NCI-H187 (cell line): ENCODE data around the gene P2RY12.

Experiments
- DNase-seq, 2 experiments: peaks; one replicate each; lab custom pipeline; 2025; lab: John Stamatoyannopoulos, UW

P2RY12 gene

GRCh38 chr3:151384741-151385174 lies at the start of gene P2RY12:
TSS of gene P2RY12 (minus strand) at chr3:151384753. CDS start at chr3:151338845, 45,908 bp downstream.
- no peak for DNase-seq

GRCh38 chr3:151432616-151433372 lies 48.2 kb upstream of the P2RY12 start:
- DNase-seq: no peak

DNA sequence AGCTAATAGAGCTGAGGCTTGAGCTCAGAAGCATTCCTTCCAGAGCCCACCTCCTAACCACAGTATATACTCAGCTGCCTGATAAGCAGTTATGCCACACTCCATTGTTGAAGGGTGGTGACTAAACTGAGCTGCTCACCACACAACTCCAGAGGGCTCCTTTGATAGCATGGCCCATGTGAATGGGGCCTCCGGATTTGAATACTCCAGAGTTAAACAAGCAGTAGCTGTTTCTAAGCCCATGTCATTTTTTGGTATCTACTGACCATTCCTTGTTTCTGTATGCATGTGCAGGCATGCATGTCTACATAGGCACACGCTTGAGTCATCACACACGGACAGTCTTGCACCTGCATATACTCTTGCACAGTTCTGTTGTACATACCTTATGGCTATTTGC lies 47.4 kb upstream of the P2RY12 start:
- no peak for DNase-seq

- no peak for DNase-seq
These were observed 46.4 kb upstream of the P2RY12 start for GRCh38 chr3:151430821-151431484.

DNA sequence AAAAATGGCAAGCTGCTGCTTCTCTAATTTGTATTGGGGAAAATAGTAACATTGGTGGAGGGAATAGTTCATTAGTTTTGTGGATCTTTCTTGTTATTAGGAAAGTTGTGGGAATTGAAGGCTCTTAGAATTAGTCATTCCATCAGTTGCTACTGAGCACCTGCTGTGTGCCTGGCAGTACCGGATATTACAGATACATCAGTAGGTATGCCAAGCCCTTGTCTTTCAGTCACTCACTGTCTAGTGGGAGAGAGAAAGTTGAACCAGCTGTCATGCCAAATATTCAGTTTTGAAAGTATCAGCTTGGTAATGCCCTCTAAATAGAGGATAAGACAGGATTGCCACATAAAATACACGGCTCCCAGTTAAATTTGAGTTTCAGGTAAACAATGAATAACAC lies 43.8 kb upstream of the P2RY12 start:
- DNase-seq: no peak

DNA sequence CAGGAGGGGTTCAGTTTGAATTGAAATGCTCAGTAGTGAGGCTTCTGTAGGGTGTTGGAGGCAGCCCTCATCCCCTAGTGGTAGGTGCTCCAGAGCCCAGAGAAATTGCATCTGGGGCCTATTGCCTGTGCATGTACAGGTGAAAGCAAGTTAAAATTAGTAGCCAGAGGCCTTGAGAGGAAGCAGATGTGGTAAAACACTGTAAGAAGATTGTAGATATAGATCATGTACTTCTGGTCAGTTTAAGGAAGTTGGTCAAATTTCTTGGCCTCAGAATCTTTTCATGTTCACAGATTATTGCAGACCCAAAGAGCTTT lies 41.7 kb upstream of the P2RY12 start:
- DNase-seq: no peak

- no peak for DNase-seq
These were observed 41.2 kb upstream of the P2RY12 start for GRCh38 chr3:151425627-151426340.

GRCh38 chr3:151423091-151423490 lies 38.5 kb upstream of the P2RY12 start:
- no peak for DNase-seq

GRCh38 chr3:151421938-151422337 lies 37.4 kb upstream of the P2RY12 start:
- no peak for DNase-seq

DNA sequence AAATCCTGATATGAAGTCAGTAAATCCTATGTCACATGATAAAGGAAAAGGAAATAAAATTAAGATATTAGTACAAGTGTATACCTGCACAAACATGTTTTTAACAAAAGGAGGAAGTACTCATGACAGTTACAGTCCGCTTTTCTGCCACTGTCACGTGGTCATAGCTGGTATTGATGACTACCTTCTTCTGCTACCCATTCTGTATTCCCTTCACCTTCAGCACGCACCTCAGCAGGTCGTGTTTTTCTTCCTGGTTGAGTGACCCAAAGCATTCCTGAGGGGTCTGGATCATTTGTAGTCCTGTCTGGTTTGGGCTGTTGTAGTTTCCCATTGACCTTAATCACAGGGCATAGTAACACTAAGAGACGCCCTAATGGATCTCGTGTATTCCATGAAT lies 35.3 kb upstream of the P2RY12 start:
- no peak for DNase-seq

GRCh38 chr3:151415289-151415688 lies 30.7 kb upstream of the P2RY12 start:
- no peak for DNase-seq

DNA sequence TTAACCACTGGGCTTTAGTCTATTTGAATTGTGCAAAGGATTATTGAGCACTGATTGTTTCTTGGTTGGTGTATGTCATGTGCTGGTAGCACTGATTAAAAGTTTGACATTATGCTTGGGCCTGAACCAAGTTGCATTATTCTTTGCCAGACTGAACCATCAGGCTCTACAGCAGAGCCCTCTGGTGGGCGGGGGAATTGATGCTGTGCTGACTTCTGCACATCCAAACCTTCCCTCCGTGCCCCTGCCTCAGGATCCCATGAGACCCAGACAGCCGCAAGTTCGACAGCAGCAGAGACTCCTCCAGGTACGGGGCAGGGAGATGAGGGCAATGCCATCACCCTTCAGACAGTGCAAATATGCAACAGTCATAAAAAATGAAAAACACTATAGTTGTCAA lies 28.4 kb upstream of the P2RY12 start:
- DNase-seq: no peak

DNA sequence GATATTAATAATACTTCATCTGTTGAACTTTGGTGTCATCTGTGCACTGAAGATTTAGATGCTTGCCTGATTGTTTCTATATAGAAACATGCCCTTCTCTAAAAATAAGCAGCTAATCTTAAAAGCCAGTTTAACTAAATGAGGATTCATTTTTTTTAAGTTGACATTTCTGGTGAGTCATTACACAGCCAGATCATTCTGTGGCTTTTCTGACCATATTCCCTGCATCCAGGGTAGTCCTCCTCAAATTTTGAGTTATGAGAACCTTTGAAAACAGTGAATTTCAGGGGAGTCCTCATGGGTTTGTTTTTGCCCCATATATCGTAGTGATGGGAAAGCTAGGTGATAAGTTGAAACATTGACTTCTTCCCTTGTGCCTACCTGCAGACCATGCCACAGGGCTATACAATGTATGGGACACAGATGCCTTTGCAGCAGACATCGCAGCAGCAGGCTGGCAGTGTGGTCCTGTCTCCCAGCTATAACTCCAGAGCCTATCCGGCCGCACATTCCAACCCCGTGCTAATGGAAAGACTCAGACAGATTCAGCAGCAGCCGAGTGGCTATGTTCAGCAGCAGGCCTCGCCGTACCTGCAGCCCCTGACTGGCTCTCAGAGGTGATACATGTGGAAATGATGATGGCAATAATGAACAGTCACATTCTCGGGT lies 26.5 kb upstream of the P2RY12 start:
- no peak for DNase-seq

DNA sequence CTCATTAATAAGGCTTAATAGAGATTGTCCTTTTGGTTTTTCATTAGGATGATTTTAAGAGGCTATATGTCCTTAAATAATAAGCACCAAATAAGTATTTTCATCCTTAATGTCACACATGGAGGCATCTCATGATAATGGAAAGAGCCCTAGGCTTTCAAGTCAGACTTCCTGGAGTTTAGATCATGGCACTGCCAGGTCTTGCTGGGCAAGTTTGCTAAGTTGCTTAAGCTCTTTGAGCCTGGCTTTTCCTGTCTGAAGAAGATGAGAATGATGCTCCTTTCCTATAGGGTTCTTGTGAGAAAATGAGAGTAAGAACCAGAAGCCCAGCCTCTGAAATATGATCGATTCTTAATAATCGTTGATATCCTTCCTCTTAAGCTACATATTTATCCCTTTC lies 23.4 kb upstream of the P2RY12 start:
- no peak for DNase-seq

GRCh38 chr3:151404316-151404715 lies 19.8 kb upstream of the P2RY12 start:
- no peak for DNase-seq

DNA sequence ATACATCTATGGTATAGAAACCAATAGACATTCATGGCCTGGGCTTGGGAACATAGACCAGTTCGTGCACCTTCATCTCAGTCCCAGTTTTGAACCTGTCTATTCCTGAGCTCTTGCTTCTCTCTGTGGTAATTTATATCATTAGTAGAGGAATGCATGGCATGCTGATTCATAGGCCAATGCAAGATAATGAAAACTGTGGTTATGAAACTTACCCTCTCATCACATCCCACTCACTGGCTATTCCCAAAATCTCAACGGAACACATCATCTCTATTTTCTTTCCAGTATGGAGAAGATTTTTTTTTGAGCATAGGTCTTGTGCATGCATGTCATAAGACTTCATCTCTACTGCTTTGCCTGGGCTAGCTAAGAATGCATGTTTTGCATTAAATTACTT lies 18.7 kb upstream of the P2RY12 start:
- no peak for DNase-seq

DNA sequence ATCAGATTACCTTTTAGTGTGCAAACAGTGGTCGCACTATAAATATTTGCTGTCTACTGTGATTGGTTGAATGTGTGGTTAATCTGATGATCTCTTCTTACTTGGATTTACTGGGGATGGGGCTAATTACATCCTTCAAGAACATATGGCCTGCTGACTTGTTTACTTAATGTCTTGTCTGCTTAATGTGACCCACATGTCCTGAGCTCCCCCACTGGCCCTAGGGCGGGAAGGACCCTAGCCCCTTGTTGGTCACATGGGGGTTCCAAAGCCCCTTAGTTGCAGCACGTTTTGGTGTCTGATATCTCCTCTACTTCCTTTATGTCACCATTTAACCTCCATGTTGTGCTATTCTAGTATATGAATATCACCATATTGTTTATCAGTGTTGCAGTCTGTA lies 17.8 kb upstream of the P2RY12 start:
- no peak for DNase-seq

DNA sequence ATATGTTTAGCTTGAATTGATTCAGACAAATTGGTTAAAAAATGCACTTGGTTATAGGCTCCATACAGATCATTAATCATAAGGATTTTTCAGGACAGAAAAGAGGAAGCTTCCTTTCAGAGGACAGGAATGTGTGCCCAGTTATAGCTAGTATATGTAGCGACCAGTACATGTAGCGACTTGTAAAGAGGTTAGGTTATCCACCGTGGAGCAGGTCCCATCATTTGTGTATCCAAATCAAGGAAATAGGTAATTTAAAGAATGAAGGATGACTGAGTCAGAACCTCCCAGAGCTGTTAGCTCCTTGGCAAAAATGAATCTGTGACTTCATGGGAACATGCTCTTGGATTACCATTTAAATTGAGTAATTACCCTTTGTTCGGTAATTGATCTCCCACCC lies 15.8 kb upstream of the P2RY12 start:
- no peak for DNase-seq

DNA sequence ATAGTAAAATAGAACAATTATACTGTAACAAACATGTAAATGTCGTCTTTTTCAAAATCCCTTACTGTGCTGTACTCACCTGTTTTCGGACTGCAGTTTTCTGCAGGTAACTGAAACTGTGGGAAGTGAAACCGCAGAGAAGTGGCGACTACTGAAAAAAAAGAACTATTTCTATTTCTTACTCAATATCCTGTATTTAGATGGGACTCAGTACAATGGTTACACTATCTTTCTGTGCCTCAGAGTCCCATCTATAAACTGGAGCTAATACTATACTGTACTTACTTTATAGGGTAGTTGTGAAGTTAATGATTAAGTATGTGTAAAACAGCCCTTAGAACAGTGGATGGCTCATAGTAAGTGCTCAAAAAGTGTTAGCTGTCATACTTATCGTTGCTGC lies 14.3 kb upstream of the P2RY12 start:
- no peak for DNase-seq

GRCh38 chr3:151395806-151396205 lies 11.3 kb upstream of the P2RY12 start:
- no peak for DNase-seq

DNA sequence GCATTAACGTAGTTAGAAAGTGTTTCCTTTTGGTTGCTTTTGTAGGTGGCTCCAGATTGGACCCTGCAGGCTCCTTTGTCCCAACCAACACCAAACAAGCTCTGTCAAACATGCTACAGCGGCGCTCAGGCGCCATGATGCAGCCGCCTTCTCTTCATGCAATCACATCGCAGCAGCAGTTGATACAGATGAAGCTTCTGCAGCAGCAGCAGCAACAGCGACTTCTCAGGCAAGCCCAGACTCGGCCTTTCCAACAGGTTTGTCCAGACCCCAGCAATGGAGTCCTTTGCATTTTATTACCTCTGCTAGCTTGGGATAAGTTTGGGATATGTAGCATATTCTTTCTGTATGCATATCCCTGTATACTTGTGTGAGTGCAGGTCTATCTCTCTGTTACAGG lies 10.1 kb upstream of the P2RY12 start:
- no peak for DNase-seq

DNA sequence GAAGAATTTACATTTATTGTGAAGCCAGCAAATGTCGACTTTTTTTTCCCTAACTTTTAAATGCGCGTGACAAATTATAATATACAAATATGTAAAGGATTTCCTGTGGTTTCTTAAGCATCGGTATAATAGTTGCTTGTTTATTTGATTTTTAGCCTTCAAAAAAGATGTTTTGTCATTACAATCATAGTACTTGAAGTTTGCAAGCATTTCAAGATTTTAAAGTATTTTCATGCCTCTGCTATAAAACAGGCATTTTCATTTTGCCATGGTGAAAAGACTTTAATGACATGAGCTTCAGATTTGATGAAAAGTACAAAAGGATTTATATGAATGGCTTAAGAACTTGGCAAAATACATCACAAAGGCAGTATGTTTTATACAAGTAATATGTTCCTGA lies 9.4 kb upstream of the P2RY12 start:
- DNase-seq: no peak
